Ovary (tissue), 3 donors: Measurements from ENCODE around the gene ASB16.

Experiments used
- EP300 ChIP-seq: sonication (generic); formaldehyde crosslinking; IDR thresholded peaks from one replicate; pipeline ENCODE4 v1.6.1; 2017; ENCODE audit warnings: antibody characterized with exemption
- TF ChIP-seq, protein P1 (sequence below), 3 donors: fragments of 450-650 bp in 2 of 3; fragments of 200-600 bp in 1 of 3; IDR thresholded peaks; one replicate each; pipeline versions ENCODE4 v1.5.1 to v1.8.0; 2016 to 2022; ENCODE audit warnings: antibody characterized with exemption in 3 of 3, mild to moderate bottlenecking in 1 of 3
- donor health status: DM: no; HTN: no; CAD: no.

DNA sequence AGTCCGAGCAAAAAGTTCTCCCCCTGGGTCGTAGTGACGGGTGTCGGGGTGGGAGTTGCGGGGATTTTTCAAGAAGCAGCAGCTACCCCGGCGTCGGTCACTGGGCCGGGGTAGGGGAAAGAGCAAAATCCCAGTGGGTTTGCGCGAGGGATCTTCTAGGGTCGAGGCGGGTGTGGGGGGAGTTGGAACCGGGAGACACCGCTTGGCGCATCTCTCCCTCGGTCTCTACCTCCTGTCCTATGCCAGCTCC is 51.3 kb downstream of the ASB16 start:
- TF ChIP-seq, protein P1, sequence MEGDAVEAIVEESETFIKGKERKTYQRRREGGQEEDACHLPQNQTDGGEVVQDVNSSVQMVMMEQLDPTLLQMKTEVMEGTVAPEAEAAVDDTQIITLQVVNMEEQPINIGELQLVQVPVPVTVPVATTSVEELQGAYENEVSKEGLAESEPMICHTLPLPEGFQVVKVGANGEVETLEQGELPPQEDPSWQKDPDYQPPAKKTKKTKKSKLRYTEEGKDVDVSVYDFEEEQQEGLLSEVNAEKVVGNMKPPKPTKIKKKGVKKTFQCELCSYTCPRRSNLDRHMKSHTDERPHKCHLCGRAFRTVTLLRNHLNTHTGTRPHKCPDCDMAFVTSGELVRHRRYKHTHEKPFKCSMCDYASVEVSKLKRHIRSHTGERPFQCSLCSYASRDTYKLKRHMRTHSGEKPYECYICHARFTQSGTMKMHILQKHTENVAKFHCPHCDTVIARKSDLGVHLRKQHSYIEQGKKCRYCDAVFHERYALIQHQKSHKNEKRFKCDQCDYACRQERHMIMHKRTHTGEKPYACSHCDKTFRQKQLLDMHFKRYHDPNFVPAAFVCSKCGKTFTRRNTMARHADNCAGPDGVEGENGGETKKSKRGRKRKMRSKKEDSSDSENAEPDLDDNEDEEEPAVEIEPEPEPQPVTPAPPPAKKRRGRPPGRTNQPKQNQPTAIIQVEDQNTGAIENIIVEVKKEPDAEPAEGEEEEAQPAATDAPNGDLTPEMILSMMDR (IDR thresholded peaks at IDR 0.05) = no peak
- TF ChIP-seq EP300 = no peak
